SK-N-SH (cell line): ENCODE data around the gene STOML2. TPM values are rescaled to one million over a fixed set of nuclear protein-coding genes. Genes with fewer than 3 reads are reported as not detected.

ENCODE experiments used
- CTCF ChIA-PET: fragments of 300-600, 350-600 bp; formaldehyde crosslinking; extraction: SDS; loops from one replicate; lab custom pipeline; 2021; lab: Yijun Ruan, JAX
- POLR2A ChIA-PET: fragments of 350-600 bp; sonication (Branson Sonifier 250); formaldehyde crosslinking; extraction: SDS; loops from one replicate; lab custom pipeline; 2020; ENCODE audit warnings: antibody characterized with exemption, inconsistent platforms; lab: Yijun Ruan, JAX
- DNase-seq: peaks from one replicate; pipeline ENCODE4 v3.0.0; 2012
- H2AFZ ChIP-seq: fragments of 200-600 bp; sonication (generic); 2 replicates; pipeline ENCODE4 v1.8.1; 2016; ENCODE audit warnings: antibody characterized with exemption, mild to moderate bottlenecking, low read depth
- H3F3A ChIP-seq: fragments of 200-600 bp; sonication (generic); replicated peaks from 2 replicates; pipeline ENCODE3; 2016; ENCODE audit warnings: antibody characterized with exemption, mild to moderate bottlenecking; ENCODE audit not compliant: insufficient read depth
- H3K27ac ChIP-seq, 2 experiments: fragments of 200-500 bp in 1 of 2; fragments of 200-600 bp in 1 of 2; sonication (Bioruptor generic) in 1 of 2; sonication (generic), shearing (Covaris generic) in 1 of 2; 2 replicates each; pipeline versions ENCODE4 v1.5.1 to v1.6.1; 2014 to 2016; ENCODE audit warnings: low read depth in 2 of 2, inconsistent platforms in 1 of 2, low read length in 1 of 2, mild to moderate bottlenecking in 1 of 2, mixed read lengths in 1 of 2
- H3K27me3 ChIP-seq: fragments of 200-600 bp; sonication (generic), shearing (Covaris generic); 2 replicates; pipeline ENCODE4 v1.6.1; 2016; ENCODE audit warnings: mixed run types; ENCODE audit not compliant: insufficient read depth
- H3K36me3 ChIP-seq, 2 experiments: fragments of 200-500 bp in 1 of 2; fragments of 200-600 bp in 1 of 2; sonication (Bioruptor generic) in 1 of 2; sonication (generic) in 1 of 2; replicated peaks in 1 of 2; 2 replicates each; pipeline versions ENCODE3 to v1.5.1; 2014 to 2016; ENCODE audit warnings: low read length in 1 of 2, mild to moderate bottlenecking in 1 of 2; ENCODE audit not compliant: insufficient read depth in 2 of 2, control insufficient read depth in 1 of 2
- H3K4me1 ChIP-seq, 2 experiments: fragments of 200-500 bp in 1 of 2; fragments of 200-600 bp in 1 of 2; sonication (Bioruptor generic) in 1 of 2; sonication (generic), shearing (Covaris generic) in 1 of 2; 2 replicates each; pipeline versions ENCODE4 v1.5.1 to v1.6.1; 2014 to 2016; ENCODE audit warnings: low read depth in 1 of 2, low read length in 1 of 2, mixed run types in 1 of 2; ENCODE audit not compliant: insufficient read depth in 2 of 2, control insufficient read depth in 1 of 2
- H3K4me2 ChIP-seq: fragments of 200-600 bp; sonication (generic), shearing (Covaris generic); 2 replicates; pipeline ENCODE4 v1.6.1; 2017; ENCODE audit warnings: mixed run types
- H3K4me3 ChIP-seq, 2 experiments: fragments of 200-500 bp in 1 of 2; fragments of 200-600 bp in 1 of 2; sonication (Bioruptor generic) in 1 of 2; sonication (generic), shearing (Covaris generic) in 1 of 2; 2 replicates each; pipeline versions ENCODE4 v1.5.1 to v1.8.1; 2014 to 2016; ENCODE audit warnings: low read depth in 2 of 2, inconsistent platforms in 1 of 2, low read length in 1 of 2, mild to moderate bottlenecking in 1 of 2, mixed read lengths in 1 of 2, moderate library complexity in 1 of 2
- H3K79me2 ChIP-seq: fragments of 200-600 bp; sonication (generic); 2 replicates; pipeline ENCODE4 v1.8.1; 2017; ENCODE audit warnings: mild to moderate bottlenecking; ENCODE audit not compliant: insufficient read depth
- H3K9ac ChIP-seq: fragments of 200-600 bp; sonication (generic); 2 replicates; pipeline ENCODE4 v1.6.1; 2017; ENCODE audit warnings: mixed run types
- H3K9me2 ChIP-seq: fragments of 200-600 bp; sonication (generic); 2 replicates; pipeline ENCODE4 v1.6.1; 2017; ENCODE audit warnings: mixed run types
- H3K9me3 ChIP-seq: fragments of 200-600 bp; sonication (generic); 2 replicates; pipeline ENCODE4 v1.6.1; 2017; ENCODE audit warnings: mixed run types, mild to moderate bottlenecking, moderate library complexity
- H4K20me1 ChIP-seq: fragments of 200-600 bp; sonication (generic); 2 replicates; pipeline ENCODE4 v1.6.1; 2017; ENCODE audit warnings: mild to moderate bottlenecking, mixed run types; ENCODE audit not compliant: insufficient read depth
- EZH2phosphoT487 ChIP-seq: fragments of 200-600 bp; sonication (generic); IDR thresholded peaks from 2 replicates; pipeline ENCODE4 v1.6.1; 2017; ENCODE audit warnings: low read depth, mixed run types, mild to moderate bottlenecking, antibody characterized with exemption, moderate library complexity, borderline replicate concordance
- FOXM1 ChIP-seq: IDR thresholded peaks from 2 replicates; pipeline ENCODE4 v1.4.0; 2012; ENCODE audit warnings: low read depth, mild to moderate bottlenecking
- GABPA ChIP-seq: IDR thresholded peaks from 2 replicates; pipeline ENCODE4 v1.4.0; 2012; ENCODE audit warnings: low read depth, mild to moderate bottlenecking
- IRF3 ChIP-seq: fragments of 150-350 bp; IDR thresholded peaks from 2 replicates; pipeline ENCODE4 v1.6.1; 2016; ENCODE audit warnings: mild to moderate bottlenecking, low read depth, low read length
- JUND ChIP-seq: IDR thresholded peaks from 2 replicates; pipeline ENCODE4 v1.4.0; 2012
- MAX ChIP-seq: IDR thresholded peaks from 2 replicates; pipeline ENCODE4 v1.4.0; 2012; ENCODE audit warnings: low read depth
- MEF2A ChIP-seq: IDR thresholded peaks from 2 replicates; pipeline ENCODE4 v1.4.0; 2012; ENCODE audit warnings: low read depth, borderline replicate concordance
- MXI1 ChIP-seq: IDR thresholded peaks from 2 replicates; pipeline ENCODE4 v1.6.1; 2012; ENCODE audit warnings: mild to moderate bottlenecking, low read depth, low read length, improper control_type of control experiment
- NRF1 ChIP-seq: IDR thresholded peaks from 2 replicates; pipeline ENCODE4 v1.6.1; 2012; ENCODE audit warnings: low read depth, mild to moderate bottlenecking, low read length
- POLR2AphosphoS5 ChIP-seq: IDR thresholded peaks from 2 replicates; pipeline ENCODE4 v1.6.1; 2012; ENCODE audit warnings: low read depth, low read length
- RAD21 ChIP-seq: IDR thresholded peaks from 2 replicates; pipeline ENCODE4 v1.6.1; 2012; ENCODE audit warnings: mild to moderate bottlenecking, low read length
- RCOR1 ChIP-seq: fragments of 150-350 bp; IDR thresholded peaks from 2 replicates; pipeline ENCODE4 v1.6.1; 2017; ENCODE audit warnings: antibody characterized with exemption, low read length
- RXRA ChIP-seq: IDR thresholded peaks from 2 replicates; pipeline ENCODE4 v1.4.0; 2012; ENCODE audit warnings: low read depth, mild to moderate bottlenecking, borderline replicate concordance
- SIN3A ChIP-seq: IDR thresholded peaks from 2 replicates; pipeline ENCODE4 v1.6.1; 2012; ENCODE audit warnings: low read depth, mild to moderate bottlenecking, low read length, moderate library complexity, borderline replicate concordance
- SMC3 ChIP-seq: IDR thresholded peaks from 2 replicates; pipeline ENCODE4 v1.6.1; 2012; ENCODE audit warnings: low read depth, low read length, improper control_type of control experiment
- TCF12 ChIP-seq: IDR thresholded peaks from 2 replicates; pipeline ENCODE4 v1.4.0; 2012
- TEAD4 ChIP-seq: IDR thresholded peaks from 2 replicates; pipeline ENCODE4 v1.4.0; 2012; ENCODE audit warnings: mild to moderate bottlenecking, borderline replicate concordance; ENCODE audit not compliant: insufficient read depth
- USF2 ChIP-seq: fragments of 150-350 bp; IDR thresholded peaks from 2 replicates; pipeline ENCODE4 v1.6.1; 2017; ENCODE audit warnings: antibody characterized with exemption, low read length, low read depth, borderline replicate concordance
- ZBTB33 ChIP-seq: IDR thresholded peaks from 2 replicates; pipeline ENCODE4 v1.4.0; 2012; ENCODE audit warnings: low read depth, borderline replicate concordance
- WGBS: methylation state at CpG from one replicate; pipeline ENCODE4 v1.1.6; 2017; ENCODE audit warnings: low lambda C conversion rate; 5-methylcytosine and 5-hydroxymethylcytosine counted together
- polyA plus RNA-seq, 3 experiments: library from polyadenylated mRNA; depleted of rRNA; stranded (reverse); fragments of >200 nt; gene quantifications; 2 replicates each; pipeline ENCODE4 v1.2.3, GENCODE V29; 2012
- TF ChIP-seq, protein P1 (sequence below): IDR thresholded peaks from 2 replicates; pipeline ENCODE4 v1.6.1; 2012; ENCODE audit warnings: mild to moderate bottlenecking, low read depth, low read length, moderate library complexity

STOML2 gene
- polyA plus RNA-seq, 1 of the 3 experiments (the other 2 are of a cell fraction): 232 TPM

DNA sequence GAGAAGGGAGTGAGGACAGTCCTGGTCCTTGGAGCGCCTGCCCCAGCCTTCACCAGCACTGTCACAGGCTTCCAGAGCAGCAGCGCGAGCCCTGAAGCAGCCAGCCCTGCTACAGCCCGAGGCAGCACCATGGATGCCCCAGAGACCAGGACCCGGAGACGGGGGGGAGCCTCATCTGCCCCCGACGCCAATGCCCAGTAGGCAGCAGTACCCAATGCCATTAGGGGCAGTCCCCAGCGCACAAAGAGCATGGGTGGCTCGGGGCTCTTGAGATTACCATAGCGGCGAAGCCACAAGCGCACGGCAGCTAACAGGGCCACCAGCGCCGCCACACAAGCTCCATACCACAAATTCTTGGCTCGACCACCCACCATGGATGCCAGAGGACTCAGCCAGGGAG, 11.4 kb downstream of the STOML2 start:
- H3K9ac ChIP-seq: no peak overlapping the region
- CTCF ChIA-PET: interaction anchor here (1.0 to 1.6 kb wide), 2 partner anchors 192 to 512 kb away, joined by 3 to 6 read pairs; no protein-coding TSS in a partner anchor

GRCh38 chr9:35089434-35089833, 13.5 kb downstream of the STOML2 start:
- no peak overlapping the region for H3K27ac ChIP-seq
- peaks cover 8% of the 10 kb centered on the region for H3F3A ChIP-seq
- WGBS: 97% methylated on average over 2 of the region's 2 CpGs
- no peaks in the 10 kb centered on the region for H3K9me3 ChIP-seq
- 0 out of 2 replicates have a peak, but pooled peaks cover under 1% of the 10 kb centered on the region for H3K79me2 ChIP-seq
- H3K9ac ChIP-seq: no peak overlapping the region
- no peak overlapping the region for H3K4me3 ChIP-seq
- no peaks in the 10 kb centered on the region for H3K27me3 ChIP-seq
- H3K36me3 ChIP-seq: peaks cover 5 to 56% of the 10 kb centered on the region in 2 experiments
- H4K20me1 ChIP-seq: no peaks in the 10 kb centered on the region
- ChIA-PET CTCF (no interaction called here), POLR2A (no interaction called here)
- no peak overlapping the region for H3K4me2 ChIP-seq
- no peaks in the 10 kb centered on the region for H3K4me1 ChIP-seq
- no peak for DNase-seq
- no peaks in the 10 kb centered on the region for H3K9me2 ChIP-seq
- no peak overlapping the region for H2AFZ ChIP-seq
- TF ChIP-seq TEAD4: no peak
- TF ChIP-seq JUND: no peak
- TF ChIP-seq USF2: no peak
- TF ChIP-seq MEF2A: no peak
- TF ChIP-seq, protein P1, sequence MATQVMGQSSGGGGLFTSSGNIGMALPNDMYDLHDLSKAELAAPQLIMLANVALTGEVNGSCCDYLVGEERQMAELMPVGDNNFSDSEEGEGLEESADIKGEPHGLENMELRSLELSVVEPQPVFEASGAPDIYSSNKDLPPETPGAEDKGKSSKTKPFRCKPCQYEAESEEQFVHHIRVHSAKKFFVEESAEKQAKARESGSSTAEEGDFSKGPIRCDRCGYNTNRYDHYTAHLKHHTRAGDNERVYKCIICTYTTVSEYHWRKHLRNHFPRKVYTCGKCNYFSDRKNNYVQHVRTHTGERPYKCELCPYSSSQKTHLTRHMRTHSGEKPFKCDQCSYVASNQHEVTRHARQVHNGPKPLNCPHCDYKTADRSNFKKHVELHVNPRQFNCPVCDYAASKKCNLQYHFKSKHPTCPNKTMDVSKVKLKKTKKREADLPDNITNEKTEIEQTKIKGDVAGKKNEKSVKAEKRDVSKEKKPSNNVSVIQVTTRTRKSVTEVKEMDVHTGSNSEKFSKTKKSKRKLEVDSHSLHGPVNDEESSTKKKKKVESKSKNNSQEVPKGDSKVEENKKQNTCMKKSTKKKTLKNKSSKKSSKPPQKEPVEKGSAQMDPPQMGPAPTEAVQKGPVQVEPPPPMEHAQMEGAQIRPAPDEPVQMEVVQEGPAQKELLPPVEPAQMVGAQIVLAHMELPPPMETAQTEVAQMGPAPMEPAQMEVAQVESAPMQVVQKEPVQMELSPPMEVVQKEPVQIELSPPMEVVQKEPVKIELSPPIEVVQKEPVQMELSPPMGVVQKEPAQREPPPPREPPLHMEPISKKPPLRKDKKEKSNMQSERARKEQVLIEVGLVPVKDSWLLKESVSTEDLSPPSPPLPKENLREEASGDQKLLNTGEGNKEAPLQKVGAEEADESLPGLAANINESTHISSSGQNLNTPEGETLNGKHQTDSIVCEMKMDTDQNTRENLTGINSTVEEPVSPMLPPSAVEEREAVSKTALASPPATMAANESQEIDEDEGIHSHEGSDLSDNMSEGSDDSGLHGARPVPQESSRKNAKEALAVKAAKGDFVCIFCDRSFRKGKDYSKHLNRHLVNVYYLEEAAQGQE: no peak
- no peak for TF ChIP-seq RXRA
- no peak for TF ChIP-seq GABPA

More for the DNA sequence above, 11.4 kb downstream of the STOML2 start:
- Histone ChIP-seq H3K9me3 (no peaks in the 10 kb centered on the region), H3K27me3 (no peaks in the 10 kb centered on the region), H3K9me2 (no peaks in the 10 kb centered on the region), H3K4me1 (peaks cover 5 to 10% of the 10 kb centered on the region in 2 experiments; a peak in 1 of 4 replicates), H3K27ac (no peak overlapping the region), H3F3A (peaks cover 3% of the 10 kb centered on the region), H3K4me2 (no peak overlapping the region), H4K20me1 (no peaks in the 10 kb centered on the region), H3K79me2 (peaks cover 14% of the 10 kb centered on the region; the same call in 1 of the 2 replicates), H2AFZ (no peak overlapping the region), H3K36me3 (peaks cover 5 to 56% of the 10 kb centered on the region in 2 experiments)
- no peak for DNase-seq
- TF ChIP-seq POLR2AphosphoS5 (no peak), NRF1 (no peak), MAX (no peak), SIN3A (no peak), FOXM1 (no peak), IRF3 (no peak), MXI1 (no peak), EZH2phosphoT487 (no peak), RAD21 (no peak), RCOR1 (no peak), TCF12 (no peak), ZBTB33 (no peak), RXRA (no peak), SMC3 (no peak), TEAD4 (no peak)
- TF ChIP-seq, all 33 proteins: peak for 0
- WGBS: 95% methylated on average over 15 of the region's 17 CpGs
- no peak overlapping the region for H3K4me3 ChIP-seq
- POLR2A ChIA-PET: interaction anchor here (1.1 kb wide), 2 partner anchors 11 to 19 kb away, joined by 4 to 5 read pairs; partner anchors contain the start of genes FANCG and VCP
